IPS-20b (cell line): Measurements from ENCODE around the gene RETREG3.

Source experiments
- H3K27ac ChIP-seq: one replicate; pipeline ENCODE4 v1.5.1; 2013; ENCODE audit warnings: low read length
- H3K27me3 ChIP-seq: 2 replicates; pipeline ENCODE4 v1.6.1; 2013; ENCODE audit warnings: mild to moderate bottlenecking, low read length, inconsistent platforms; ENCODE audit not compliant: insufficient read depth
- H3K36me3 ChIP-seq: 2 replicates; pipeline ENCODE4 v1.6.1; 2013; ENCODE audit warnings: low read depth, mild to moderate bottlenecking, inconsistent platforms, low read length, moderate library complexity; ENCODE audit not compliant: insufficient read depth
- H3K4me1 ChIP-seq: 2 replicates; pipeline ENCODE4 v1.6.1; 2013; ENCODE audit warnings: mild to moderate bottlenecking, control low read depth, inconsistent platforms, low read length, moderate library complexity; ENCODE audit not compliant: insufficient read depth
- H3K4me3 ChIP-seq: 2 replicates; pipeline ENCODE4 v1.5.1; 2013; ENCODE audit warnings: mild to moderate bottlenecking, low read length, inconsistent platforms
- H3K9ac ChIP-seq: 2 replicates; pipeline ENCODE4 v1.6.1; 2013; ENCODE audit warnings: low read depth, mild to moderate bottlenecking, inconsistent platforms, low read length, moderate library complexity
- H3K9me3 ChIP-seq: 2 replicates; pipeline ENCODE4 v1.6.1; 2013; ENCODE audit warnings: mild to moderate bottlenecking, low read depth, low read length, inconsistent platforms; ENCODE audit not compliant: insufficient read depth

RETREG3 gene

GRCh38 chr17:42531455-42532354 lies 77.5 kb downstream of the RETREG3 start:
- H3K4me3 ChIP-seq: peak overlapping the region; percentile 60; the same call in 1 of the 2 replicates
- no peaks in the 10 kb centered on the region for H3K36me3 ChIP-seq
- H3K4me1 ChIP-seq: peaks cover 3% of the 10 kb centered on the region; the same call in 1 of the 2 replicates
- H3K9me3 ChIP-seq: no peaks in the 10 kb centered on the region
- H3K27ac ChIP-seq: no peak overlapping the region
- peaks cover 12% of the 10 kb centered on the region; the same call in 1 of the 2 replicates for H3K27me3 ChIP-seq
- no peak overlapping the region for H3K9ac ChIP-seq

DNA sequence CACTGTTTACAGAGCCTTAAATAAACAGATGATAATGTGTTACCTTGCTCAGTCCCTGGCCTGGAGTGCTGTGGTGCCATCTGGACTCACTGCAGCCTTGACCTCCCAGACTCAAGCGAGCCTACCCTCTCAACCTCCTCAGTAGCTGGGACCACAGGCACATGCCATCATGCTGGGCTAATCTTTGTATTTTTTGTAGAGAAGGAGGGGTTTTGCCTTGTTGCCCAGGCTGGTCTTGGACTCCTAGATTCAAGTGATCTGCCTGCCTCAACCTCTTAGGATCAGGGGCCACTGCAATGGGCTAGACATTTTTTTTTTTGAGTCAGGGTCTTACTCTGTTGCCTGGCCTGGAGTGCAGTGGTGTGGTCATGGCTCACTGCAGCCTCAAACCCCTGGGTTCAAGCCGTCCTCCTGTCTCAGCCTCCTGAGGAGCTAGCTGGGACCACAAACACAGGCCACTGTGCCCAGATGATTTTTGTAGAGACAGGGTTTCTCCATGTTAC lies 78.2 kb downstream of the RETREG3 start:
- Histone ChIP-seq H3K27ac (no peak overlapping the region), H3K9me3 (no peaks in the 10 kb centered on the region), H3K9ac (no peak overlapping the region)

More for the DNA sequence above, 78.2 kb downstream of the RETREG3 start:
- Histone ChIP-seq H3K4me3 (no peak overlapping the region), H3K27me3 (peaks cover 12% of the 10 kb centered on the region; the same call in 1 of the 2 replicates), H3K4me1 (peaks cover 3% of the 10 kb centered on the region; the same call in 1 of the 2 replicates), H3K36me3 (no peaks in the 10 kb centered on the region)
